ENCODE measurements around the gene TCTN1. TPM values are rescaled to one million over a fixed set of nuclear protein-coding genes. Genes with fewer than 3 reads are reported as not detected.

Gene TCTN1
- 69.8 and 74.5 TPM in 2 replicates for total RNA-seq
- total RNA-seq (2013): 68.6 TPM
- 49.1 and 76.9 TPM in 2 replicates for polyA plus RNA-seq
- 33.9 and 41.9 TPM in 2 replicates for polyA minus RNA-seq

GRCh38 chr12:110613771-110614684 lies at the start of gene TCTN1:
TCTN1 (plus strand) TSS chr12:110614129; CDS start chr12:110614183, 54 bp downstream.
- 3% methylated on average over 59 of the region's 60 CpGs for WGBS (ENCODE audit: insufficient coverage)

More at GRCh38 chr12:110613771-110614684, at the start of gene TCTN1:
- intact Hi-C loops (cut with micrococcal nuclease): loop anchor here (1.0 to 2.0 kb wide), 5 partner anchors 9 to 129 kb away; partner anchors contain the start of genes HVCN1, PPP1CC and PPTC7
- TF ChIP-seq EZH2 (IDR thresholded peaks at IDR 0.05; ENCODE audit: borderline replicate concordance, insufficient read depth, low read depth, low read length, poor library complexity, severe bottlenecking) (no peak), CTCF (IDR thresholded peaks at IDR 0.05) (no peak)
- Histone ChIP-seq H2AFZ (ENCODE audit: insufficient read depth, low read depth, low read length, poor library complexity, severe bottlenecking) (peak within 1 kb of the TSS; percentile 90), H3K36me3 (replicated peaks in 1 of 2; ENCODE audit: control extremely low read depth in 1 of 2, control insufficient read depth in 1 of 2, extremely low read depth in 1 of 2, insufficient read depth in 2 of 2, low read length in 1 of 2) (peaks cover 0 to 3% of the 10 kb centered on the region in 2 experiments), H3K27ac (ENCODE audit: low read length in 2 of 2) (peak within 1 kb of the TSS; percentile 83 to 98), H3K4me1 (ENCODE audit: control insufficient read depth in 2 of 2, insufficient read depth in 2 of 2, low read length in 2 of 2) (peaks cover 42 to 65% of the 10 kb centered on the region in 2 donors), H3K4me2 (replicated peaks; ENCODE audit: low read depth, low read length, poor library complexity, severe bottlenecking) (peak within 1 kb of the TSS; percentile 93), H4K20me1 (ENCODE audit: control insufficient read depth, insufficient read depth, low read length, poor library complexity, severe bottlenecking) (no peaks in the 10 kb centered on the region), H3K4me3 (ENCODE audit: control extremely low read depth in 1 of 5, extremely low read depth in 1 of 5, insufficient read depth in 1 of 5, low read depth in 2 of 5, low read length in 4 of 5) (peak within 1 kb of the TSS; percentile 57 to 84 (median 70)), H3K9ac (ENCODE audit: low read length) (peak within 1 kb of the TSS; percentile 84), H3K27me3 (replicated peaks in 1 of 4; ENCODE audit: control extremely low read depth in 1 of 4, control insufficient read depth in 3 of 4, insufficient read depth in 4 of 4, low read length in 3 of 4) (no peaks in the 10 kb centered on the region), H3K9me3 (ENCODE audit: control extremely low read depth in 1 of 3, control insufficient read depth in 2 of 3, insufficient read depth in 1 of 3, low read length in 2 of 3) (no peaks in the 10 kb centered on the region), H3K79me2 (ENCODE audit: control insufficient read depth, insufficient read depth, low read length) (peaks cover 44% of the 10 kb centered on the region)
- Mint-ChIP-seq H3K27me3 (no peaks in the 10 kb centered on the region), H3K27ac (peak within 1 kb of the TSS; percentile 96), H3K4me3 (peak within 1 kb of the TSS; percentile 91), H3K4me1 (peaks cover 49% of the 10 kb centered on the region), H3K9me3 (ENCODE audit: insufficient read depth) (no peaks in the 10 kb centered on the region)
- peak; percentile 99 for ATAC-seq (ENCODE audit: low read depth)
- peak; percentile 94 for DNase-seq
- ChIA-PET CTCF (interaction anchor here (0.8 to 6.0 kb wide), 7 partner anchors 10 to 529 kb away, joined by 4 to 91 read pairs (median 8); partner anchors contain the start of genes ARPC3, FAM216A and GPN3), POLR2A (interaction anchor here (0.6 to 2.4 kb wide), 19 partner anchors 11 to 630 kb away, joined by 3 to 11 read pairs (median 5); partner anchors contain the start of genes ARPC3 and HVCN1)
